NCI-H1930 (cell line): Measurements from ENCODE around the gene PLD2.
"Not testable (repeated sequence)": the region's sequence is repeated elsewhere in the genome, so short reads cannot be mapped to it uniquely, and the experiment has no call there.

Experiments
- DNase-seq, 2 experiments: peaks; one replicate each; lab custom pipeline; 2025; lab: John Stamatoyannopoulos, UW

PLD2 gene

GRCh38 chr17:4789951-4790704, 16.8 kb upstream of the PLD2 start:
- peak; percentile 86 to 90 for DNase-seq

DNA sequence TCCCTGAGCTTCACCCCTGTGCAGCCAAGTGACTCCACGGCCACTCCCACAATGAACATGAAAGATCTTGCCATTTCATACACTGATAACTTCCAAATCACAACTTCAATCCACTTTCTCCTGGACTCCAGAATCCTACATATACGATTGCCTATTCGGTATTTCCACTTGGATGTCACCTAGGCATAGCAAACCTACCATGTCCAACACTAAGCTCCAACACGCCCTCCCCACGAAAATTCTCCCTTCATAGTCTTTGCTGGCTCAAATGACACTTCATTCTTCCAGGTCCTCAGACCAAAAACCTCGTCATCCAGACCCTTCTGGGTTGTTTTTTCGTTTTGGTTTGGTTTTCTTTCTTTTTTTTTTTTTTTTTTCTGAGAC, 16.3 kb upstream of the PLD2 start:
- no peak for DNase-seq

DNA sequence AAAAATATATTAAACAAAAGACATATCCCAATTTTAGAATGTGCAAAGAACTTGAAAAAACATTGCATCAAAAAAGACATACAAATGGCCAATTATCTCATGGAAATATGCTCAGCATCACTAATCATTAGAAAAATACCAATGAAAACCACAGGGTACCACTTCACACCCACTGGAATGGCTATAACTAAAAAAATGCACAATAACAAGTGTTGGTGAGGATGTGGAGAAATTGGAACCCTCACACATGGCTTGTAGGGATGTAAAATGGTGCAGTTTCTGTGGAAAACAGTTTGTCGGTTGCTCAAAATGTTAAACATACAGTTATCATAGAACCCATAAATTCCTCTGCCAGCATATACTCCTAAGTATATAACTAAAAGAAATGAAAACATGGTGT, 11.8 kb upstream of the PLD2 start:
- DNase-seq, result no peak

DNA sequence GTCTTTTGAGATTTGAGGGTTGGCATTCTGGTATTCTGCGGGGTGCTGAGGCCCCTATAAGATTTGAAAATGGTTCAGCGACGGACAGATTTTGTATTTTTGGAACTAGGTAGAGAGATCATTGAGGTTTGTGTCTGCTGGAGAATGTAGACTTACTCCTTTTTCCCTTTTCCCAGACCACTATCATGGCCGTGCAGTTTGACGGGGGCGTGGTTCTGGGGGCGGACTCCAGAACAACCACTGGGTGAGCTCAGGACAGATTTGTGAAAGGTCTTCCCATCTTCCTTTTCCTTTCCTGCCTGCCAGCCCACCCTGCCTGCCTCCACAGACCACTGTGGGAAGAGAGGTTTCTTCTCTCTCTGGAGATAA, 10.4 kb upstream of the PLD2 start:
- no peak for DNase-seq

DNA sequence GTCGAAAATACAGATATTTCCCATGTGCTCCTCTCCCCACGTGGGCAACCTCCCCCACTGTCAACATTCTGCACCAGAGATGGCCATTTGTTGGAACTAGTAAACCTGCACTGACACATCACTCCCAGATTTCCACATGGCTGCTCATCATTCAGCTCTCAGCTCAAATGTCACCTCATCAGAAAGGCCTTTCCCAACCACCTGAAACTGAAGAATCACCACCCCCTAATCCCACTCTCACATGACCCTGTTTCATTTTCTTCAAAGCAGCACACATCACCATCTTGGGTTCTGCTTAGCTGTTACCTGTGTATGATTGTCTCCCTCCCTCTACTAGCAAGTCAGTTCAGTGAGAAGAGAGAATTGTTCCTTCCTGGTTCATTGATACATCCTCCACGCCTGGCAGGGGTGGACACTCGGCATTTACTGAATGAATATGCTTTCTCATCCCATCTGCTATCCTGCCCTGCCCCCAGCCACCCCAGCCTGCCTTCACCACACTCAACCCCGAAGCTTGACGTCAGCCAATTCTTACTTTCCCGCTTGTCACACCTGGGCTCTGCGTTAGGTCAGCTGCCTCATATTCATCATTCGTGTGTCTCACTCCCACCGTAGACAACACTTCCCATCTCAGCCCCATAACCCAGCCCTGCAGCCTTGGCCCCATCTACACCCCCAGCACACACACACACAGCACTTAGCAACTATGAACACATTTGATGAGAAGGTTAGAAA, 6.3 kb upstream of the PLD2 start:
- DNase-seq, result no peak

GRCh38 chr17:4802228-4802627, 4.7 kb upstream of the PLD2 start, which contains the start of gene C17orf114:
Gene C17orf114, minus strand, starts transcription at chr17:4802328.
- DNase-seq, result no peak

DNA sequence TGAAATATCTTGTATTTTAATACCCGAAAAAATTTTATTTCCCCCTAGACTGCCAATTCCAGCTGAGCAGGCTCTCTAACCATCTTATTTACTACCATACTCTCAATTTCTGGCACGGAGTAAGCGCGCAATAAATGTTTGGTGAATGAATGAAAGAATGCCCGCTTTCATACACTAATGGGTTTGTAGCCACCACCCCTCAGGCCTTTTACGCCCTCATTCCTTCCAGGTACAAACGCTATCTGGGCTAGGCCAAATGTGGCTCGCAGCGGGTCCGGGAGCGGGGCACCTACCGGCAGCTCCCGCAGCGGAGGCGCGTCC, 536 bp upstream of the PLD2 start:
- DNase-seq, result no peak

- no peak for DNase-seq
Observed at GRCh38 chr17:4807605-4808377, 839 bp downstream of the PLD2 start.

GRCh38 chr17:4808378-4808767, 1.4 kb downstream of the PLD2 start:
- no peak for DNase-seq

DNA sequence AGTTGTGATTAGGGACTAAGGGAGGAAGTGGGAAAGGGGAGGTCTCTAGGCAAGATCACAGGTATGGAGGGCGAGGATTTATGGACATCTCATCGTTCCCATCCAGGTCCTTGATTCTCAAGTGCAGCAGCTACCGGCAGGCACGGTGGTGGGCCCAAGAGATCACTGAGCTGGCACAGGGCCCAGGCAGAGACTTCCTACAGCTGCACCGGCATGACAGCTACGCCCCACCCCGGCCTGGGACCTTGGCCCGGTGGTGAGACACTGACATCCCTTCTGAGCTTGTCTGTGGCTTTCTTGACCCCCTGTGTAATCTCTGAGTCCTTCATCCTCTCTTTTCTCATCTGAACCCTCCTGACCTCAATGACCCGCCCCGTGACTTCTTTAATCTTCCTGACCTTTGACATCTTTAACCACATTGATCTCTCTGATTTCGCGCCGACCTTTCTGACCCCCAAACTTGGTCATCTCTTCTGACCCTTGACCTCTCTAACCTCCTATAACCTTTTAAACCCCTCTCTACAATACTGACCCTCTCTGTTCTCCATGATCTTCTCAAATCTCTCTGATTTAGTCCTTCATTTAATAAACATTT, 3.8 kb downstream of the PLD2 start:
- DNase-seq, result no peak

DNA sequence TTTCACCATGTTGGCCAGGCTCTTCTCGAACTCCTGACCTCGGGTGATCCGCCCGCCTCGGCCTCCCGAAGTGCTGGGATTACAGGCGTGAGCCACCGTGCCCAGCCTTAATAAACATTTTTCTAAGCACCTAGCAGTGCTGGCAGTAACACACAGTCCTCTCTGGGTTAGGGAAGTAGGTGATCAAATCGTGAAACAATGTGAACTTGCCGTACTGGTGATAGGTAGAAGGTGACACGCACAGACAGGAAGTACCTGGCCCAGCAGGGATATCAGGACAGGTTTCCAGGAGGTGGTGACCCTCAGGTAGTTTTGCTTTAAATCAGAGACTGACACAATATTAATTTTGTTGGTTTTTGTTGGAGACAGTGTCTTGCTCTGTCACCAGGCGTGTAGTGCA, 4.5 kb downstream of the PLD2 start:
- no peak for DNase-seq

- DNase-seq, result no peak
Observed at GRCh38 chr17:4812690-4813089, 5.7 kb downstream of the PLD2 start.

DNA sequence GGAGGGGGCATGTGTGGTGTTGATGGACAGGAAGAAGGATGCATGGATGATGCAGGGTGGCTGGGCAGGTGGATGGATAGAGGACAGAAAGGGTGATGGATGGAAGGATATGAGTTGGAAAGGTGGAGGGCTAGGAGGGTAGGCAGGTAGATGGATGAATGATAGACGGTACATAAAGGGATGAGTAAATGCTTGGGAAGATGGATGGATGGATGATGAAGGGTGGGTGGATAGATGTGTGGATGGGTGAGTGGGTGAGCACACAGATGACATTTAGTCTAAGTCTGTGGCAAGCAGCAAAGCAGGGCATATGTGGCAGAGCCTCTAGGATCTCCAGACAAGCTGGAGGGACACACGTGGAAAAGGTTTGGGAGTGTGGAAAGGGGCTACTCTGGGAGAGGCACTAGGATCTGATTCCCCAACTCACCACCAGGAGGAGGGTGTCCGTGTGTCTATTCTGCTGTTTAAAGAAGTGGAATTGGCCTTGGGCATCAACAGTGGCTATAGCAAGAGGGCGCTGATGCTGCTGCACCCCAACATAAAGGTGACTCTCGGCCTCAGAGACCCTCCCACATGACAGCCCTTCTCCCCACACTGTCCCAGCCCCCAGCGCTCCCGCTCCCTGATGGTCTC, 8.2 kb downstream of the PLD2 start:
- no peak for DNase-seq

- no peak for DNase-seq
Observed at GRCh38 chr17:4816826-4817225, 9.9 kb downstream of the PLD2 start.

GRCh38 chr17:4818276-4818675, 11.3 kb downstream of the PLD2 start:
- no peak for DNase-seq

DNA sequence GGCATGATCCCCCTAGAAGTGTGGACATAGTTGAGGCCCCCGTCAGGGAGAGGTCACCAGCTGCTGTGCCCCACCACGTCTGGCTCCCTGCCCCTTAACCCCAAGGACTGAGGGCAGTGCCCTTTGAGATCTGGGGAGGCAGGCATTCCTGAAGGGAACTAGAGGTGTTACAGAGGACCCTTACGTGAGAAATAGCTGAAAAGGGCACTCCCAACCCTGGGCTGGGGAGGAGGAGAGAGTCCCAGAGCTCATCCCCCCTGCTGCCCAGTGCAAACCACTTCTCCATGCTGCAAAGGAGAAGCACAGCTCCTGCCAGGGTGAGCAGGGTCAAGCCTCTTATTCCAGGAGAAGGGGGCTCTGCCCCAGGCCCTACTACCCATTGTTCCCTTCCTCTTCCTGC, 15.9 kb downstream of the PLD2 start:
- DNase-seq, result no peak

DNA sequence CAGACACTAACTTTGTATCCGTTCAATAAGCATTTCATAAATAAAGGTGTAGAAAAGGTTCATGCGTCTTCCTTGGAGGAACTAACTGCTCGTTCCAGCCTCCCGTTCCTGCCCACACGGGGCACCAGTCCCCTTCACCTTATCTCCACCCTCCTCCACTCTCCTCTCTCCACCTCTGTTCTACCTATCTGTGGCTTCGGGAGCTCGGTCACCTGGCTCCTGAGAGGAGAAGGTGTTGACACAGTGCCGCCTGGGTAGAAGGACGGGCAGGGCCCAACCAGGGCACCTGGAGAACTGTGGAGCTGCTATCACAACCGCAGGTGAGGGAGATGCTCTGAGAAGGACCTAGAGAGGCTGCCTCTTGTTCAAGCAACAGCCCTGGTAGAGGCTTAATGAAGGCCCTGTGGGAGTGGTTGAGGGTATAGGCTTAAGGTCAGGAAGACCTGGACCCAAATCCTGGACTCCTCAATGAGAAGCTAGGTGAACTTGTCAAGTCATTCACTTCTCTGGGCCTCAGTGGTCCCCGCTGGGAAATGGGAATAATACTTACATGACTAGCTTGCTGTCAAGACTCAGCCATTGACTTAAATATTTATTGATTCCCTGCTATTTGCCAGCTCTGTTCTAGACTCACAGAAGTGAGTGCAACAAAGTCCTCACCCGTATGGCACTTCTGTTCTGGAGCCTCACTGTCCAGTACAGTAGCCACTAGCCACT, 16.6 kb downstream of the PLD2 start:
- no peak for DNase-seq

- DNase-seq, result no peak
Observed at GRCh38 chr17:4827399-4827798, 20.4 kb downstream of the PLD2 start.

DNA sequence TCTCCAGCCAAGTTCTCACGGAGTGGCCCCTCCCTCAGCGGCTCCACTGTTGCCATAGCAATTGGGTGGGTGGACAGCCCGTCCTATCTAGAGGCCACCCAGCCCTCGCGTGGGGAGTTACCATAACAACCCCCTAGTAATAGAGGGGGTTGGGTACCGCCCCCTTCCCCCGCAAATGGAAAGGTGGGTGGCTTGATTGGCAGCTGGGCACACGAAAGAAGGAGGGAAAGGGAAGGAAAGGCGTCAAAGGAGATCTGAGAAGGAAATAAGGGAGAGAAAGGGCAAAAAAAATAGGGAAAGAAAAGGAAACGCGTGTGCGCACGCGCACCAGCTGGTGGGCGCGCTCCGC, 25.9 kb downstream of the PLD2 start:
- DNase-seq, result not testable (repeated sequence)

DNA sequence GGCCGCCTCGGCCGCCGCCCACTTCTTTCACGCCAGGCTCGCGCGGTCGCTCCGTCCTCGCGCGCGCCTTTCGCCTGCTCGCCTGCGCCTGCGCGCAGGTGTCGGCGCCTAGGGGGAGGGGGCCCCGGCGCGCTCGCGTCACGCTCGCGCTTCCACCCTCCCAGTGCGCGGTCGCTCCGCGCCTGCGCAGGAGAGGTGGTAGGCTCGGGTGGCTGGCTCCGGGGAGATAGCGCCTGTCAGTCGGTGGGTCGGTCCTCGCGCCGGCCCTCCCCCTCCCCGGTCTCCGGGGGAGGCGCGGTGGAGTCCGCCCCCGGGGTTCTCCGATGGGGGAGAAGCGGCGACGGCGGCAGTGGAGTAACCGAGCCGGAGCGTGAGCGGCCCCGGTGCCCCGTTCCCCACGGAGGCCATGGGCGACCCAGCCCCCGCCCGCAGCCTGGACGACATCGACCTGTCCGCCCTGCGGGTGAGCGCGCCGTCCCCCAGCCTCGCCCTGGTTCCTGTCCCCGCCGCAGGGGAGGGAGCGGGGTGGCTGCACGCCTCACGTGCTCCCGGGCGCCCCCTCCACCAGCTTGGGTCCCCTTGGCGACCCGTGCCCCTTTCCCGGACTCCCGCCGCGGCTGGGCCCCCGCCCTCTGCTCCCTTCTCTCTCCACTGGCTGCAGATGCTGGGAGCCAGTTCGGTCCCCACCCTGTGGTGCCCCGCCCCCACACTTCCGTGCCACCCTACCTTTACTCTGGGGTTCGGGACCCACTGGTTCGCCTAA, 26.4 kb downstream of the PLD2 start, which contains the start of gene MINK1:
Gene MINK1 (plus strand): TSS at position 163 of the 763 bp plus-strand sequence. CDS start 244 bp downstream, at position 407.
- DNase-seq, result peak; percentile 79 to 95
